Measurements from ENCODE around the gene TRAP1. TPM values are rescaled to one million over a fixed set of nuclear protein-coding genes. Genes with fewer than 3 reads are reported as not detected.

Gene TRAP1
- total RNA-seq, 2 experiments from 2014 or later: 343 to 379 TPM

- H3K9me3 Mint-ChIP-seq: no peaks in the 10 kb centered on the region
- DNase-seq: no peak
- POLR2A ChIA-PET: no interaction called here
- H3K36me3 Mint-ChIP-seq (ENCODE audit: low read depth): peaks cover 48% of the 10 kb centered on the region
- CTCF ChIA-PET: no interaction called here
- no peak overlapping the region for H3K4me3 Mint-ChIP-seq
- no peaks in the 10 kb centered on the region for H3K27me3 Mint-ChIP-seq
- intact Hi-C loops (cut with micrococcal nuclease): no loop called here
- ATAC-seq: no peak
- H3K27ac Mint-ChIP-seq: no peak overlapping the region
- H3K4me1 Mint-ChIP-seq (ENCODE audit: low read depth): no peaks in the 10 kb centered on the region
- no peak for TF ChIP-seq CTCF (IDR thresholded peaks at IDR 0.05)
Observed at GRCh38 chr16:3673676-3674377, 43.5 kb downstream of the TRAP1 start.

GRCh38 chr16:3673201-3673600 is 44.1 kb downstream of the TRAP1 start:
- no peaks in the 10 kb centered on the region for H3K9me3 Mint-ChIP-seq
- ChIA-PET POLR2A (no interaction called here), CTCF (no interaction called here)
- no peak overlapping the region for H3K27ac Mint-ChIP-seq
- ATAC-seq: no peak
- H3K4me3 Mint-ChIP-seq: no peak overlapping the region
- H3K36me3 Mint-ChIP-seq (ENCODE audit: low read depth): peaks cover 50% of the 10 kb centered on the region
- H3K27me3 Mint-ChIP-seq: no peaks in the 10 kb centered on the region
- intact Hi-C loops (cut with micrococcal nuclease): no loop called here
- H3K4me1 Mint-ChIP-seq (ENCODE audit: low read depth): no peaks in the 10 kb centered on the region
- no peak for DNase-seq
- TF ChIP-seq CTCF (IDR thresholded peaks at IDR 0.05): no peak

- intact Hi-C loops (cut with micrococcal nuclease): no loop called here
- ATAC-seq (no peak), DNase-seq (no peak)
- H3K27me3 Mint-ChIP-seq: no peaks in the 10 kb centered on the region
- no peaks in the 10 kb centered on the region for H3K9me3 Mint-ChIP-seq
- no peak overlapping the region for H3K27ac Mint-ChIP-seq
- no peaks in the 10 kb centered on the region for H3K4me1 Mint-ChIP-seq (ENCODE audit: low read depth)
- ChIA-PET POLR2A (no interaction called here), CTCF (no interaction called here)
- H3K36me3 Mint-ChIP-seq (ENCODE audit: low read depth): peaks cover 46% of the 10 kb centered on the region
- no peak for TF ChIP-seq CTCF (IDR thresholded peaks at IDR 0.05)
- no peak overlapping the region for H3K4me3 Mint-ChIP-seq
Observed at GRCh38 chr16:3672571-3673041, 44.7 kb downstream of the TRAP1 start.

GRCh38 chr16:3671424-3671823 is 45.9 kb downstream of the TRAP1 start:
- TF ChIP-seq CTCF (IDR thresholded peaks at IDR 0.05): no peak
- POLR2A ChIA-PET: interaction anchor here (0.6 kb wide), 1 partner anchor 13 kb away, joined by 3 read pairs; no protein-coding TSS in a partner anchor
- Mint-ChIP-seq H3K9me3 (no peaks in the 10 kb centered on the region), H3K4me1 (ENCODE audit: low read depth) (peaks cover 4% of the 10 kb centered on the region), H3K4me3 (no peak overlapping the region), H3K27ac (no peak overlapping the region), H3K27me3 (no peaks in the 10 kb centered on the region), H3K36me3 (ENCODE audit: low read depth) (peaks cover 46% of the 10 kb centered on the region)
- ATAC-seq (no peak), DNase-seq (no peak)
- CTCF ChIA-PET: no interaction called here
- intact Hi-C loops (cut with micrococcal nuclease): no loop called here

- Mint-ChIP-seq H3K4me3 (no peak overlapping the region), H3K27me3 (no peaks in the 10 kb centered on the region), H3K36me3 (ENCODE audit: low read depth) (peaks cover 51% of the 10 kb centered on the region), H3K9me3 (no peaks in the 10 kb centered on the region), H3K4me1 (ENCODE audit: low read depth) (peaks cover 9% of the 10 kb centered on the region), H3K27ac (no peak overlapping the region)
- ChIA-PET CTCF (no interaction called here), POLR2A (no interaction called here)
- TF ChIP-seq CTCF (IDR thresholded peaks at IDR 0.05): no peak
- DNase-seq: no peak
- ATAC-seq: no peak
- intact Hi-C loops (cut with micrococcal nuclease): no loop called here
Observed at GRCh38 chr16:3670711-3671110, 46.6 kb downstream of the TRAP1 start.
